ENCODE measurements around the gene ACE2. TPM values are rescaled to one million over a fixed set of nuclear protein-coding genes. Genes with fewer than 3 reads are reported as not detected.

Gene ACE2
- polyA plus RNA-seq, 1 donor = not detected

DNA sequence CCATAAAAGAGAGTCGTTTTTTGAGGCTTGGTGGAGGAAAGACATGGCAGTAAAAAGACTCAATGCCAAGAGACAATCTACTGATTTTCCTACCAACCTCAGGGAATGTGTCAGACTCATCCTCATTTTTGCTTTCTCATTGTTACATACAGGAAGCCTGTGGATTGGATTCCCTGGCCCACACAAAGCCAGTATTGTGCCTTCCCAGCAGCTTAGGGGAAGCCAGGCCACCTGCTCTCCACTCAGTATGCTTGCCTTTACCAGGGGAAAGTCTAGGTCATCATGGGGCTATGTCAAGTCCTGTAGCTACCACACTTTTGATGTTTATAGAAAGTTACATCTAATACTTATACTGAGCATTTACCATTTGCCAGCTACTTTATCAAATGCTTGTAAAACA lies 89.2 kb downstream of the ACE2 start:
- no peak for DNase-seq (ENCODE audit: low read depth)

Other genes starting within 250 kb of the ACE2 start
- gene VEGFD, start 216.5 kb downstream of the ACE2 start, polyA plus RNA-seq (ENCODE audit: insufficient read length) = 0.59 TPM
- gene PIR, start 107.6 kb downstream of the ACE2 start, polyA plus RNA-seq (ENCODE audit: insufficient read length) = 2.3 TPM
- gene BMX, start 100.2 kb downstream of the ACE2 start, polyA plus RNA-seq (ENCODE audit: insufficient read length) = 1.8 TPM
- 0.61 TPM for gene CLTRN, start 63.8 kb upstream of the ACE2 start, polyA plus RNA-seq (ENCODE audit: insufficient read length)
- gene CA5B, start 137.3 kb upstream of the ACE2 start, polyA plus RNA-seq (ENCODE audit: insufficient read length) = 4.5 TPM
- gene ZRSR2, start 189.5 kb upstream of the ACE2 start, polyA plus RNA-seq (ENCODE audit: insufficient read length) = 12.3 TPM